GM12872 (cell line): ENCODE measurements around the gene POLRMT.

Experiments
- CTCF ChIP-seq: IDR thresholded peaks from 3 replicates; pipeline ENCODE4 v1.5.1; 2011; ENCODE audit warnings: low read depth, mild to moderate bottlenecking, low read length, moderate library complexity; ENCODE audit not compliant: insufficient read depth

The POLRMT gene

GRCh38 chr19:652467-653389 is 19.4 kb upstream of the POLRMT start:
- TF ChIP-seq CTCF: no peak

- TF ChIP-seq CTCF: no peak
Measured at GRCh38 chr19:651991-652390, 18.7 kb upstream of the POLRMT start.

- no peak for TF ChIP-seq CTCF
Measured at GRCh38 chr19:651114-651818, 17.9 kb upstream of the POLRMT start.

DNA sequence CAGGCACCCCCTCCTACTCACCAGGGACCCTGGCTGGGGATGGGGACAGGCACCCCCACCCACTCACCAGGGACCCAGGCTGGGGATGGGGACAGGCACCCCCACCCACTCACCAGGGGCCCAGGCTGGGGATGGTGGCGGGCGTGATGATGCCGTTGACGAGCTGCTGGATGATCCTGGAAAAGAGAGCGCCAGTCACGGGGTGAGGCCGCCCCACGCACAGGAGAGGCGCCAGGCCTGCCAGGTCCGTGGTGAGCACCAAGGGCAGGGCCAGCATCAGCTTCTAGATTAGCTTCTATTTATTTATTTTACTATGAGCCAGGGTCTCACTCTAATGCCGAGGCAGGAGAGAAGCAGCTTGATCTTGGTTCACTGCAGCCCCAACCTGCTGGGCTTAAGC is 16.8 kb upstream of the POLRMT start:
- TF ChIP-seq CTCF: no peak

- TF ChIP-seq CTCF: no peak
Measured at GRCh38 chr19:648904-649801, 15.8 kb upstream of the POLRMT start.

- no peak for TF ChIP-seq CTCF
Measured at GRCh38 chr19:648305-648704, 15.0 kb upstream of the POLRMT start.
